ENCODE measurements around the gene CALN1. TPM values are rescaled to one million over a fixed set of nuclear protein-coding genes. Genes with fewer than 3 reads are reported as not detected.

CALN1 gene
- total and polyA plus RNA-seq, 2 of the 8 experiments (the other 6 are each of a cell fraction or from before 2014, with no cell fraction given) = 6.4 to 15.2 TPM

GRCh38 chr7:72106405-72106804 lies 305.7 kb downstream of the CALN1 start (continued):
- TF ChIP-seq, protein P1, sequence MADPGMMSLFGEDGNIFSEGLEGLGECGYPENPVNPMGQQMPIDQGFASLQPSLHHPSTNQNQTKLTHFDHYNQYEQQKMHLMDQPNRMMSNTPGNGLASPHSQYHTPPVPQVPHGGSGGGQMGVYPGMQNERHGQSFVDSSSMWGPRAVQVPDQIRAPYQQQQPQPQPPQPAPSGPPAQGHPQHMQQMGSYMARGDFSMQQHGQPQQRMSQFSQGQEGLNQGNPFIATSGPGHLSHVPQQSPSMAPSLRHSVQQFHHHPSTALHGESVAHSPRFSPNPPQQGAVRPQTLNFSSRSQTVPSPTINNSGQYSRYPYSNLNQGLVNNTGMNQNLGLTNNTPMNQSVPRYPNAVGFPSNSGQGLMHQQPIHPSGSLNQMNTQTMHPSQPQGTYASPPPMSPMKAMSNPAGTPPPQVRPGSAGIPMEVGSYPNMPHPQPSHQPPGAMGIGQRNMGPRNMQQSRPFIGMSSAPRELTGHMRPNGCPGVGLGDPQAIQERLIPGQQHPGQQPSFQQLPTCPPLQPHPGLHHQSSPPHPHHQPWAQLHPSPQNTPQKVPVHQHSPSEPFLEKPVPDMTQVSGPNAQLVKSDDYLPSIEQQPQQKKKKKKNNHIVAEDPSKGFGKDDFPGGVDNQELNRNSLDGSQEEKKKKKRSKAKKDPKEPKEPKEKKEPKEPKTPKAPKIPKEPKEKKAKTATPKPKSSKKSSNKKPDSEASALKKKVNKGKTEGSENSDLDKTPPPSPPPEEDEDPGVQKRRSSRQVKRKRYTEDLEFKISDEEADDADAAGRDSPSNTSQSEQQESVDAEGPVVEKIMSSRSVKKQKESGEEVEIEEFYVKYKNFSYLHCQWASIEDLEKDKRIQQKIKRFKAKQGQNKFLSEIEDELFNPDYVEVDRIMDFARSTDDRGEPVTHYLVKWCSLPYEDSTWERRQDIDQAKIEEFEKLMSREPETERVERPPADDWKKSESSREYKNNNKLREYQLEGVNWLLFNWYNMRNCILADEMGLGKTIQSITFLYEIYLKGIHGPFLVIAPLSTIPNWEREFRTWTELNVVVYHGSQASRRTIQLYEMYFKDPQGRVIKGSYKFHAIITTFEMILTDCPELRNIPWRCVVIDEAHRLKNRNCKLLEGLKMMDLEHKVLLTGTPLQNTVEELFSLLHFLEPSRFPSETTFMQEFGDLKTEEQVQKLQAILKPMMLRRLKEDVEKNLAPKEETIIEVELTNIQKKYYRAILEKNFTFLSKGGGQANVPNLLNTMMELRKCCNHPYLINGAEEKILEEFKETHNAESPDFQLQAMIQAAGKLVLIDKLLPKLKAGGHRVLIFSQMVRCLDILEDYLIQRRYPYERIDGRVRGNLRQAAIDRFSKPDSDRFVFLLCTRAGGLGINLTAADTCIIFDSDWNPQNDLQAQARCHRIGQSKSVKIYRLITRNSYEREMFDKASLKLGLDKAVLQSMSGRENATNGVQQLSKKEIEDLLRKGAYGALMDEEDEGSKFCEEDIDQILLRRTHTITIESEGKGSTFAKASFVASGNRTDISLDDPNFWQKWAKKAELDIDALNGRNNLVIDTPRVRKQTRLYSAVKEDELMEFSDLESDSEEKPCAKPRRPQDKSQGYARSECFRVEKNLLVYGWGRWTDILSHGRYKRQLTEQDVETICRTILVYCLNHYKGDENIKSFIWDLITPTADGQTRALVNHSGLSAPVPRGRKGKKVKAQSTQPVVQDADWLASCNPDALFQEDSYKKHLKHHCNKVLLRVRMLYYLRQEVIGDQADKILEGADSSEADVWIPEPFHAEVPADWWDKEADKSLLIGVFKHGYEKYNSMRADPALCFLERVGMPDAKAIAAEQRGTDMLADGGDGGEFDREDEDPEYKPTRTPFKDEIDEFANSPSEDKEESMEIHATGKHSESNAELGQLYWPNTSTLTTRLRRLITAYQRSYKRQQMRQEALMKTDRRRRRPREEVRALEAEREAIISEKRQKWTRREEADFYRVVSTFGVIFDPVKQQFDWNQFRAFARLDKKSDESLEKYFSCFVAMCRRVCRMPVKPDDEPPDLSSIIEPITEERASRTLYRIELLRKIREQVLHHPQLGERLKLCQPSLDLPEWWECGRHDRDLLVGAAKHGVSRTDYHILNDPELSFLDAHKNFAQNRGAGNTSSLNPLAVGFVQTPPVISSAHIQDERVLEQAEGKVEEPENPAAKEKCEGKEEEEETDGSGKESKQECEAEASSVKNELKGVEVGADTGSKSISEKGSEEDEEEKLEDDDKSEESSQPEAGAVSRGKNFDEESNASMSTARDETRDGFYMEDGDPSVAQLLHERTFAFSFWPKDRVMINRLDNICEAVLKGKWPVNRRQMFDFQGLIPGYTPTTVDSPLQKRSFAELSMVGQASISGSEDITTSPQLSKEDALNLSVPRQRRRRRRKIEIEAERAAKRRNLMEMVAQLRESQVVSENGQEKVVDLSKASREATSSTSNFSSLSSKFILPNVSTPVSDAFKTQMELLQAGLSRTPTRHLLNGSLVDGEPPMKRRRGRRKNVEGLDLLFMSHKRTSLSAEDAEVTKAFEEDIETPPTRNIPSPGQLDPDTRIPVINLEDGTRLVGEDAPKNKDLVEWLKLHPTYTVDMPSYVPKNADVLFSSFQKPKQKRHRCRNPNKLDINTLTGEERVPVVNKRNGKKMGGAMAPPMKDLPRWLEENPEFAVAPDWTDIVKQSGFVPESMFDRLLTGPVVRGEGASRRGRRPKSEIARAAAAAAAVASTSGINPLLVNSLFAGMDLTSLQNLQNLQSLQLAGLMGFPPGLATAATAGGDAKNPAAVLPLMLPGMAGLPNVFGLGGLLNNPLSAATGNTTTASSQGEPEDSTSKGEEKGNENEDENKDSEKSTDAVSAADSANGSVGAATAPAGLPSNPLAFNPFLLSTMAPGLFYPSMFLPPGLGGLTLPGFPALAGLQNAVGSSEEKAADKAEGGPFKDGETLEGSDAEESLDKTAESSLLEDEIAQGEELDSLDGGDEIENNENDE (IDR thresholded peaks at IDR 0.05; ENCODE audit: insufficient replicate concordance, low read length) = no peak
- TF ChIP-seq RBBP5 (IDR thresholded peaks at IDR 0.05; ENCODE audit: borderline replicate concordance, low read depth, low read length) (no peak), SUZ12 (IDR thresholded peaks at IDR 0.05; ENCODE audit: low read length) (no peak), CBX5 (IDR thresholded peaks at IDR 0.05; ENCODE audit: low read depth, low read length) (no peak), EZH2 (IDR thresholded peaks at IDR 0.05; ENCODE audit: low read depth, low read length, severe bottlenecking) (no peak), RAD21 (IDR thresholded peaks at IDR 0.05 in 1 of 2, conservative IDR thresholded peaks at IDR 0.05 in 1 of 2; ENCODE audit: low read depth in 2 of 2, low read length in 2 of 2) (no peak), NRF1 (IDR thresholded peaks at IDR 0.05; ENCODE audit: low read depth, low read length) (no peak), JUN (IDR thresholded peaks at IDR 0.05; ENCODE audit: low read depth, low read length) (no peak), EP300 (IDR thresholded peaks at IDR 0.05; ENCODE audit: borderline replicate concordance in 1 of 2, low read depth in 2 of 2, low read length in 2 of 2) (no peak), SIRT6 (IDR thresholded peaks at IDR 0.05; ENCODE audit: low read length) (no peak)
- TF ChIP-seq, protein P2, sequence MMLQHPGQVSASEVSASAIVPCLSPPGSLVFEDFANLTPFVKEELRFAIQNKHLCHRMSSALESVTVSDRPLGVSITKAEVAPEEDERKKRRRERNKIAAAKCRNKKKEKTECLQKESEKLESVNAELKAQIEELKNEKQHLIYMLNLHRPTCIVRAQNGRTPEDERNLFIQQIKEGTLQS (IDR thresholded peaks at IDR 0.05; ENCODE audit: insufficient read depth, low read depth, low read length) = no peak

All from H1 (cell line).